Measurements from ENCODE around the gene AGBL4. TPM values are rescaled to one million over a fixed set of nuclear protein-coding genes. Genes with fewer than 3 reads are reported as not detected.

AGBL4 gene
- total RNA-seq, 1 experiment from 2014 or later = not detected

DNA sequence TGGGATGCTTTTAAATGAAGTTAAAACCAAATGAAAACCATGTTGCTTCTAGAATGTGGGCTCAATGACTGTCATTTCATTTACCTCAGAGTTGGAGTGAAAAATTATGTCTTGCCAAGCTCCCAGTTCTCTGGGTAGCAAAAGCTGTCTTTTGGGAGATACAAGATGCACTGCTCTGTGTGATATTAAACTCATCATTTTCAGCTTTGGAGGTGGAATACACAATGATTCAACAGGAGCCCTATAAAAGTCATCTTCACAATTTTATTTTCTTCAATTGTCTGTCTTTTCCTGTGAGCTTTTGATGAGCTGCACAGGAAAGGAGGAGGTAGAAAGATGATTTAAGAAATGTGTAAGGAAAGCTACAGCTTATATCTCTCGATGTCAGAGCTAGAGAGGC, 1431.4 kb downstream of the AGBL4 start:
- ATAC-seq (no peak), DNase-seq (ENCODE audit: low read depth, low spot score) (no peak)
- Histone ChIP-seq H3K4me1 (ENCODE audit: control insufficient read depth in 1 of 2, insufficient read depth in 2 of 2, low read length in 2 of 2) (no peaks in the 10 kb centered on the region), H3K9me2 (ENCODE audit: insufficient read depth) (no peaks in the 10 kb centered on the region), H3K79me2 (ENCODE audit: insufficient read depth, low read length) (no peaks in the 10 kb centered on the region), H3K27me3 (ENCODE audit: insufficient read depth, low read length) (peaks cover 14% of the 10 kb centered on the region; the same call in 1 of the 2 replicates), H3K9me3 (ENCODE audit: control insufficient read depth in 1 of 2, insufficient read depth in 1 of 2, low read depth in 1 of 2, low read length in 2 of 2) (no peaks in the 10 kb centered on the region), H3K4me3 (replicated peaks in 1 of 2; ENCODE audit: low read depth in 1 of 2, low read length in 2 of 2) (no peak overlapping the region), H3K36me3 (ENCODE audit: control insufficient read depth in 1 of 2, insufficient read depth in 2 of 2, low read length in 2 of 2) (no peaks in the 10 kb centered on the region), H3K27ac (ENCODE audit: low read depth, low read length) (no peak overlapping the region), H4K20me1 (ENCODE audit: insufficient read depth) (no peaks in the 10 kb centered on the region), H3K4me2 (ENCODE audit: low read length) (no peak overlapping the region), H3K9ac (ENCODE audit: low read length) (no peak overlapping the region), H2AFZ (ENCODE audit: low read depth, low read length, poor library complexity, severe bottlenecking) (no peak overlapping the region)
- no TSS peak for BruUV-seq (replicated peaks)
- intact Hi-C loops (cut with micrococcal nuclease) = no loop called here
- no peak for TF ChIP-seq EGR1 (IDR thresholded peaks at IDR 0.05; ENCODE audit: low read depth)
- TF ChIP-seq POLR2AphosphoS5 (IDR thresholded peaks at IDR 0.05; ENCODE audit: low read depth, low read length) = no peak
- no peak for TF ChIP-seq SP1 (IDR thresholded peaks at IDR 0.05; ENCODE audit: low read depth)
- TF ChIP-seq POLR2A (IDR thresholded peaks at IDR 0.05; ENCODE audit: borderline replicate concordance, extremely low read depth, insufficient read depth, insufficient read length) = no peak
- no peak for TF ChIP-seq FOSL1 (IDR thresholded peaks at IDR 0.05; ENCODE audit: low read depth)
- no peak for TF ChIP-seq ELF1 (IDR thresholded peaks at IDR 0.05; ENCODE audit: borderline replicate concordance, low read depth)
- TF ChIP-seq, protein P1, sequence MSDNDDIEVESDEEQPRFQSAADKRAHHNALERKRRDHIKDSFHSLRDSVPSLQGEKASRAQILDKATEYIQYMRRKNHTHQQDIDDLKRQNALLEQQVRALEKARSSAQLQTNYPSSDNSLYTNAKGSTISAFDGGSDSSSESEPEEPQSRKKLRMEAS (IDR thresholded peaks at IDR 0.05) = no peak
- TF ChIP-seq EZH2phosphoT487 (IDR thresholded peaks at IDR 0.05; ENCODE audit: borderline replicate concordance) = no peak
- TF ChIP-seq EZH2 (IDR thresholded peaks at IDR 0.05) = no peak
- TF ChIP-seq, protein P2, sequence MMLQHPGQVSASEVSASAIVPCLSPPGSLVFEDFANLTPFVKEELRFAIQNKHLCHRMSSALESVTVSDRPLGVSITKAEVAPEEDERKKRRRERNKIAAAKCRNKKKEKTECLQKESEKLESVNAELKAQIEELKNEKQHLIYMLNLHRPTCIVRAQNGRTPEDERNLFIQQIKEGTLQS (IDR thresholded peaks at IDR 0.05) = no peak
- TF ChIP-seq, protein P3, sequence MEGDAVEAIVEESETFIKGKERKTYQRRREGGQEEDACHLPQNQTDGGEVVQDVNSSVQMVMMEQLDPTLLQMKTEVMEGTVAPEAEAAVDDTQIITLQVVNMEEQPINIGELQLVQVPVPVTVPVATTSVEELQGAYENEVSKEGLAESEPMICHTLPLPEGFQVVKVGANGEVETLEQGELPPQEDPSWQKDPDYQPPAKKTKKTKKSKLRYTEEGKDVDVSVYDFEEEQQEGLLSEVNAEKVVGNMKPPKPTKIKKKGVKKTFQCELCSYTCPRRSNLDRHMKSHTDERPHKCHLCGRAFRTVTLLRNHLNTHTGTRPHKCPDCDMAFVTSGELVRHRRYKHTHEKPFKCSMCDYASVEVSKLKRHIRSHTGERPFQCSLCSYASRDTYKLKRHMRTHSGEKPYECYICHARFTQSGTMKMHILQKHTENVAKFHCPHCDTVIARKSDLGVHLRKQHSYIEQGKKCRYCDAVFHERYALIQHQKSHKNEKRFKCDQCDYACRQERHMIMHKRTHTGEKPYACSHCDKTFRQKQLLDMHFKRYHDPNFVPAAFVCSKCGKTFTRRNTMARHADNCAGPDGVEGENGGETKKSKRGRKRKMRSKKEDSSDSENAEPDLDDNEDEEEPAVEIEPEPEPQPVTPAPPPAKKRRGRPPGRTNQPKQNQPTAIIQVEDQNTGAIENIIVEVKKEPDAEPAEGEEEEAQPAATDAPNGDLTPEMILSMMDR (IDR thresholded peaks at IDR 0.05 in 2 of 3, conservative IDR thresholded peaks at IDR 0.05 in 1 of 3; ENCODE audit: borderline replicate concordance in 1 of 3, insufficient read depth in 1 of 3, low read depth in 2 of 3, low read length in 2 of 3) = no peak
- no peak for TF ChIP-seq JUND (IDR thresholded peaks at IDR 0.05)
- TF ChIP-seq ZFX (IDR thresholded peaks at IDR 0.05) = no peak
- no peak for TF ChIP-seq ZNF274 (IDR thresholded peaks at IDR 0.05; ENCODE audit: low read depth, low read length)
- TF ChIP-seq, protein P4, sequence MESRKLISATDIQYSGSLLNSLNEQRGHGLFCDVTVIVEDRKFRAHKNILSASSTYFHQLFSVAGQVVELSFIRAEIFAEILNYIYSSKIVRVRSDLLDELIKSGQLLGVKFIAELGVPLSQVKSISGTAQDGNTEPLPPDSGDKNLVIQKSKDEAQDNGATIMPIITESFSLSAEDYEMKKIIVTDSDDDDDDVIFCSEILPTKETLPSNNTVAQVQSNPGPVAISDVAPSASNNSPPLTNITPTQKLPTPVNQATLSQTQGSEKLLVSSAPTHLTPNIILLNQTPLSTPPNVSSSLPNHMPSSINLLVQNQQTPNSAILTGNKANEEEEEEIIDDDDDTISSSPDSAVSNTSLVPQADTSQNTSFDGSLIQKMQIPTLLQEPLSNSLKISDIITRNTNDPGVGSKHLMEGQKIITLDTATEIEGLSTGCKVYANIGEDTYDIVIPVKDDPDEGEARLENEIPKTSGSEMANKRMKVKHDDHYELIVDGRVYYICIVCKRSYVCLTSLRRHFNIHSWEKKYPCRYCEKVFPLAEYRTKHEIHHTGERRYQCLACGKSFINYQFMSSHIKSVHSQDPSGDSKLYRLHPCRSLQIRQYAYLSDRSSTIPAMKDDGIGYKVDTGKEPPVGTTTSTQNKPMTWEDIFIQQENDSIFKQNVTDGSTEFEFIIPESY (IDR thresholded peaks at IDR 0.05; ENCODE audit: extremely low read depth, insufficient replicate concordance, low read length) = no peak
- RAD21 ChIA-PET (ENCODE audit: low non-redundant PET in 1 of 2, low total read pairs in 2 of 2, uncharacterized antibody in 2 of 2, unreplicated experiment in 2 of 2) = no interaction called here
- CTCF ChIA-PET = no interaction called here
- POLR2A ChIA-PET = no interaction called here

Data from HCT116 (cell line).